GM18498 (cell line): Measurements from ENCODE around the gene ANXA7.
"Not testable (repeated sequence)": the region's sequence is repeated elsewhere in the genome, so short reads cannot be mapped to it uniquely, and the experiment has no call there.

ENCODE experiments used
- ATAC-seq: cut with Tn5 transposase; IDR thresholded peaks from one replicate; pipeline ENCODE4 v1.9.1; 2021; ENCODE audit warnings: mild to moderate bottlenecking, moderate library complexity; ENCODE audit not compliant: unreplicated experiment

The ANXA7 gene

DNA sequence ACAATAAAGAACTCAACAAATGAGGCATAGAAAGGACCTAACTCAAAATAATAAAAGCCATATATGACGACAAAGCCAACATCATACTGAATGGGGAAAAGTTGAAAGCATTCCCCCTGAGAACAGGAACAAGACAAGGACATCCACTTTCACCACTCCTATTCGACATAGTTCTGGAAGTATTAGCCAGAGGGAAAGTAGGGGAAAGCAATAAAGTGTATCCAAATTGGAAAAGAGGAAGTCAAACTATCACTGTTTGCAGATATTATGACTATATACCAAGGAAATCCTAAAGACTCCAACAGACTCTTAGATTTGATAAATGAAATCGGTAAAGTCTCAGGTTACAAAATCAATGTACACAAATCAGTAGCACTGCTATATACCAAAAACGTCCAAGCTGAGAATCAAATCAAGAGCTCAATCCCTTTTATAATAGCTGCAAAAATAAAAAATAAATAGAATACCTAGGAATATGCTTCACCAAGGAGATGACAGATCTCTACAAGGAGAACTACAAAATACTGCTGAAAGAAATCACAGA is 4.8 kb downstream of the ANXA7 start:
- no peak for ATAC-seq

GRCh38 chr10:73408061-73408460 is 5.8 kb downstream of the ANXA7 start:
- ATAC-seq: no peak

DNA sequence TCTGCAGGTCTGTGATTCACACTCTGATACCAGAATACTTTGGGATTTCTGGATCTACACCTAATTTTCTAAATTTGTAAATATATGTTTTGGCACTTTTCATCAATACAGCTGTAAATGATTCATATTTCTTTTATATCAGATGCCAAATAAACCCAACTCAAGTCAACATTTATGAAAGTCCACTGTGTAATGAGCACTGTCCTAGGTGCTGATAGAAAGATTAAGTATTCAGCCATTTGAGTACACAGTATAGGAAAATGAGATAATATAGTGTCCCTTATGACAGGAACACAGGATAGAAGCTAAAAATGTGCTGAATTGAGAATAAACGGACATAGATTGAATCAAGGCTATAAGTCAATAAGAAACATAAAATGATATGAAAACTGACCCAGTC is 6.4 kb downstream of the ANXA7 start:
- ATAC-seq: no peak

GRCh38 chr10:73406846-73407245 is 7.0 kb downstream of the ANXA7 start:
- no peak for ATAC-seq

GRCh38 chr10:73405556-73405955 is 8.3 kb downstream of the ANXA7 start:
- ATAC-seq: no peak

- no peak for ATAC-seq
Observed at GRCh38 chr10:73404690-73405089, 9.2 kb downstream of the ANXA7 start.

GRCh38 chr10:73401636-73402035 is 12.2 kb downstream of the ANXA7 start:
- ATAC-seq: no peak

GRCh38 chr10:73399063-73399462 is 14.8 kb downstream of the ANXA7 start:
- no peak for ATAC-seq

DNA sequence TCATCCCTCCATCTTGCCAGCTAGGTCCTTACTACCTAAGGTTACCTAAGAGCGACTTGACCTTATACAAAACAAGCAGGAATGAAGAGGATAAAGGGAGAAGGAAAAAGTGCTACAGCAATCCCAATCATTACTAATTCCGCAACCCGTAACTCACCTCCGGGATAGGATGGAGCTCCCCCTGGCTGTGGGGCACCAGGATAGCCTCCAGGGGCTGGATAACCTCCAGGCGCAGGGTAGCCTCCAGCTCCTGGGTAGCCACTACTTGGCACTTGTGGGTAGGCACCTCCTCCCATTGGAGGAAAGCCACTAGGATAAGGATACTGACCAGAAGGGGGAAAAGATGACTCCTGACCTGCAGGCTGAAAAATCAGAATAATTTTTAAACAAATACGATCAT is 15.8 kb downstream of the ANXA7 start:
- no peak for ATAC-seq

- not testable (repeated sequence) for ATAC-seq
Observed at GRCh38 chr10:73394325-73394724, 19.5 kb downstream of the ANXA7 start.

DNA sequence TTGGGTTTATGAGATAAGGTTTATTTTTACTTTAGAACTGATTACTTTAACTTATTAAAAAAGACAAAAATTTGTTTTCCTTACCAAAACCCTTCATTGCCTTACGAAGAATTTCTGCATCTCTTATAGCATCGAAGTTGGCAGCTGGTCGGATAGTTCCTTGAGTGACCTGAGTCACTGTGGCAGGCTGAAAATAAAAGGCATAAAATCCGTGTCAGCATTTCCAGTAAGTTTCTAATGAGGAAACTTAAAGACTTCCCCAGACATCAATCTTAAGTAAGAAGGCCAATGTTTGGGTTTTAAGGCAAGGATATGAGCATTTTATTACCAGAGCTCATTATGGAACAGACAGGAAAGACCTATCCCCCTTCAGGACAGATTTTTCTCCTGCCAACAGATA is 25.6 kb downstream of the ANXA7 start:
- no peak for ATAC-seq

DNA sequence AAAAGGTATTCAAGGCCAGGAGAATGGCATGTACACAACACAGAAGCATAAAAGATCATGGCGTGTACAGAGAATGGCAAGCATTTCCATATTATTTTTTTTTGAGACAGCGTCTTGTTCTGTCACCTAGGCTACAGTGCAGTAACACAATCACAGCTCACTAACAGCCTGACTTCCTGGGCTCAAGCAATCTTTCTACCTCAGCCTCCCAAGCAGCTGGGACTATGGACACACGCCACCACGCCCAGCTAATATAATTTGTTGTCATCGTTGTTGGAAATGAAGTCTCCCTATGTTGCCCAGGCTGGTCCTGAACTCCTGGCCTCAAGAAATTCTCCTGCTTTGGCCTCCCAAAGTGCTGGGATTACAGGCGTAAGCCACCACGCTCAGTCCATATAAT is 27.3 kb downstream of the ANXA7 start:
- ATAC-seq: no peak

- ATAC-seq: peak; percentile 50
Observed at GRCh38 chr10:73379064-73379748, 34.7 kb downstream of the ANXA7 start.

GRCh38 chr10:73376679-73377078 is 37.2 kb downstream of the ANXA7 start:
- no peak for ATAC-seq

- ATAC-seq: no peak
Observed at GRCh38 chr10:73368238-73368637, 45.6 kb downstream of the ANXA7 start.

GRCh38 chr10:73366381-73367298 is 47.2 kb downstream of the ANXA7 start:
- no peak for ATAC-seq

DNA sequence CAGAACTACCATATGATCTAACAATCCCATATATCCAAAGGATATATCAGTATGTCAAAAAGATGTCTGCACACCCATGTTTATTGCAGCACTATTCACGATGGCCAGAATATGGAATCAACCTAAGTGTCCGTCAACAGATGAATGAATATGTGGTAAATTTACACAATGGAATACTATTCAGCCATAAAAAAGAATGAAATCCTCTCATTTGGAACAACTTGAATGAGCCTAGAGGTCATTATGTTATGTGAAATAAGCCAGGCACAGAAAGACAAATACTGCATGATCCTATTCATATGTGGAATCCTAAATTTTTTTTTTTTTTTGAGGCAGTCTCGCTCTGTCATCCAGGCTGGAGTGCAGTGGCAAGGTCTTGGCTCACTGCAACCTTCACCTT is 48.9 kb downstream of the ANXA7 start:
- no peak for ATAC-seq

DNA sequence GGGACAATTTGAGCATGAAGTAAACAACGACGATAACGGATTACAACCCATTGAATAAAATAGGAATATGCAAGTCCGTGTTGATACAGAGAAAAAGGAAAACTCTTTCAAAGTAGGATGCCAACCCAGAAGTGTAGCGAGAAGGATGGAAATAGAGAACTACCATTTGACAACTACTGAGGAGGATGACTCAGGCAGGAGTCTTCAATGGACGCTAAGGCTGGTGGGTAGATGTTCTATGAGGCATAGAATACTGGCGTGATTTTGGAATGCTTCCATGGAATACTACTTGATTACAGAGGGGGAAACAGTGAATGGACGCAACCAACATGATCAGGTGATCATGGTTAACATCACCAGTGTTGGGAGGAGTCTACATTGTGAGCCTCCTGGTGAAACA is 54.4 kb downstream of the ANXA7 start:
- ATAC-seq: no peak

DNA sequence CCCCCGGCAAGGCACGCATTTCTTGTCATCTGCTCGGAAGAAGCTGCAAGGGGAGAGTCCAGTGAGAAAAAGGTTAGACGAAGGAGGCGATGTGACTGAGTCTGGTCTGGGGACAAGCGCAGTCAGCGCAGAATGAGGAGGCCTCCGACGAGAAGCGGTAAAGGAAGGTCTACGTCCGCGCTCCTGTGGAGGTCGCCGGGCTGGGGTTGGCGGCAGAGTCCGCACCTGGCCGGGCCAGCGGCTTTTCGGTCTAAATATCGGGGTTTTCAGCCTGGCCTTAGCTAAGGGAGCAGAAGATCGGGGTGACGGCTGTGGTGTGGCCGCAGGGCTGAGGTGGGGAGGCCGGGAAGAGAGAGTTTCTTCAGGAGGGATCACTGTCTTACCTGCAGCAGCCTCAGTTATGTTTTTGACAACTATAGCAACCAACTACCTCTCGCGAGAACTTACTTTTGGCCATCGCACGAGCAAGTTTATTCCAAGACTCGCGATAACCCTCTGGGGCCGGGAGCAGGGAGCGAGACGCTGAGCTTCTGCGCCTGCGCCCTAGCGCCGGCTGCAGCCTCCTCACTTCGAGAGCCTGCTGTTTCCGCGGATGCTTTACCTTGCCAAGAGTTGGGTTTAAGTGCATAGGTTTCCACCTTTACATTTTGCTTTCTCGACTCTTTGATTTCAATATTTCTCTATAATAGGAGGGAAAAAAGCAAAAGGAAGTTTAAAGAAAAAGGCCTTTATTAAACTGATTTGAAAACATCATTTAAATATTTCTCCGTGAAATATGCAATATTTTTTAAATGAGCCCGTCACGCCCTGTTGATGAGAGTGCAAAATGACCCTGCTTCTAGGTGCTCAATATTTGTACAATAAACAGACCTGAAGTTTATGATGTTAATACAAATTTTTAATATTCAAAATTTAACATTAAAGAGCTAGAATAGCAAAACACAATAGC is 55.3 kb downstream of the ANXA7 start, which contains the start of gene CFAP70:
Gene CFAP70 (minus strand): TSS at position 534 of the 949 bp plus-strand sequence. CDS start 4,068 bp downstream, outside the sequence.
- peak; percentile 93 for ATAC-seq

DNA sequence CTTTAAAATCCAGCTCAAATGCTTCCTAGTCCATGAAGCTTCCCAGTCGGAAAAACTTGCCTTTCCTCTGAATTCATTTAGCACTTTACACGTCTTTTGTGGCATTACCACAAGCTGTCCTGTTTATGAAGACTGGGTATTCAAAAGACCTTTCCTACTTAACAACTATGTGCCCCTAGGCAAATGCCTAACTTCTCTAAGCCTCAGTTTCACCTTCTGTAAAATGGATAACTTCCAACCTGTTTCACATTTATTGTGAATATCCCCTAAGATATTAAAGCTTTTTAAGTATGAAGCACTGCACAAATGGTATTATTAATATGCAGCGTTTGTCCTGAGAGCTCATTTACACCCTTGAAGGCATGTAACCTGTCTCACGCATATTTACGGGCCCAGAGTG is 56.0 kb downstream of the ANXA7 start:
- no peak for ATAC-seq

DNA sequence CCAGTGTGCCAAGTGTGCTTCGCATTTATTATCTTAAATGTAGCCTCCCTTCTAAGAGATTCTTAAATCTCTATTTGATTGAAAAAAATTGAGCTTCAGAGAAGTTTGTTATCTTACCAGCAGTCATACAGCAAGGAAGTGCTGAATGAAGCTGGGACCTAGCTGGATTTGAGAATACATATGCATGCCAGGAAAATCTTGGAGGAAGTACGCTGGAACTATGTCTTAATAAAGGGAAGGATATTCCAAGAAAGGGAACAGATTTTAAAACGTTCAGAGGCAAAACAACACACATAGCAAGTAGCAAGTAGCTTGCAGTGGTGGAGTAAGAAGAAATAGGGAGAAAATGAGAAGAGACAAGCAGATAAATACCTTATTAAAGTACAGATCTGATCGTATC is 56.7 kb downstream of the ANXA7 start:
- ATAC-seq: no peak
